Prostate gland (tissue), 2 donors: ENCODE results near the gene IGF2BP2. TPM values are rescaled to one million over a fixed set of nuclear protein-coding genes. Genes with fewer than 3 reads are reported as not detected.

Experiments used
- DNase-seq: peaks from one replicate; pipeline ENCODE4 v3.0.0-alpha.2; 2019; ENCODE audit warnings: low spot score
- H3K27ac ChIP-seq, 2 donors: fragments of 200-600 bp; sonication (generic); 2 replicates each; pipeline ENCODE4 v1.5.1; 2017 to 2019
- H3K27me3 ChIP-seq: fragments of 200-600 bp; sonication (generic); replicated peaks from 2 replicates; pipeline ENCODE4 v1.5.1; 2019; ENCODE audit not compliant: insufficient read depth
- H3K36me3 ChIP-seq, 2 donors: fragments of 200-600 bp; sonication (generic); 1 replicate in 1 of 2; 2 replicates in 1 of 2; pipeline versions ENCODE4 v1.5.1 to v1.8.1; 2017 to 2019
- H3K4me1 ChIP-seq: fragments of 200-600 bp; sonication (generic); replicated peaks from 2 replicates; pipeline ENCODE4 v1.5.1; 2019
- H3K4me3 ChIP-seq, 2 donors: fragments of 200-600 bp; sonication (generic); 2 replicates each; pipeline ENCODE4 v1.5.1; 2017 to 2019
- H3K9me3 ChIP-seq: fragments of 200-600 bp; sonication (generic); 2 replicates; pipeline ENCODE4 v1.5.1; 2017
- CTCF ChIP-seq, 4 experiments: fragments of 200-600 bp in 2 of 4; fragments of 450-650 bp in 2 of 4; sonication (generic) in 2 of 4; IDR thresholded peaks; 1 replicate in 3 of 4; 2 replicates in 1 of 4; pipeline ENCODE4 v1.5.1; 2016 to 2019; ENCODE audit warnings: antibody characterized with exemption in 4 of 4, mild to moderate bottlenecking in 2 of 4, moderate library complexity in 2 of 4
- POLR2A ChIP-seq: fragments of 450-650 bp; IDR thresholded peaks from one replicate; pipeline ENCODE4 v1.6.1; 2016; ENCODE audit warnings: antibody characterized with exemption, mild to moderate bottlenecking
- POLR2AphosphoS5 ChIP-seq: sonication (generic); formaldehyde crosslinking; IDR thresholded peaks from one replicate; pipeline ENCODE4 v1.6.1; 2017; ENCODE audit warnings: antibody characterized with exemption
- WGBS: methylation state at CpG from one replicate; pipeline ENCODE4 v1.1.5; 2018; 5-methylcytosine and 5-hydroxymethylcytosine counted together
- intact Hi-C: fragments of 100-400 bp; cut with DNase I; formaldehyde crosslinking; loops from one replicate; pipeline ENCODE4 v1.14.2; 2022
- total RNA-seq, 2 donors: library from RNA; depleted of rRNA; stranded (reverse); fragments of >200 nt; gene quantifications; one replicate each; pipeline ENCODE4 v1.1.0, GENCODE V29; 2016

The IGF2BP2 gene
- total RNA-seq, 2 donors from 2014 or later: 1.2 to 8.8 TPM

- no peaks in the 10 kb centered on the region for H3K27me3 ChIP-seq
- H3K4me3 ChIP-seq: no peak overlapping the region
- no peaks in the 10 kb centered on the region for H3K36me3 ChIP-seq
- H3K27ac ChIP-seq: no peak overlapping the region
- H3K4me1 ChIP-seq: no peaks in the 10 kb centered on the region
- WGBS: 92% methylated on average over 5 of the region's 5 CpGs
- TF ChIP-seq POLR2A (no peak), CTCF (IDR thresholded peaks at IDR 0.05) (no peak), POLR2AphosphoS5 (no peak)
- DNase-seq: no peak
- intact Hi-C loops: no loop called here
- no peaks in the 10 kb centered on the region for H3K9me3 ChIP-seq
These were observed 5.4 kb upstream of the IGF2BP2 start for GRCh38 chr3:185830018-185830797.

GRCh38 chr3:185828755-185829154 is 3.9 kb upstream of the IGF2BP2 start:
- no peak overlapping the region for H3K4me3 ChIP-seq
- WGBS: 98% methylated on average over 3 of the region's 3 CpGs
- H3K27ac ChIP-seq: no peak overlapping the region
- no peaks in the 10 kb centered on the region for H3K9me3 ChIP-seq
- H3K27me3 ChIP-seq: no peaks in the 10 kb centered on the region
- DNase-seq: no peak
- intact Hi-C loops: no loop called here
- TF ChIP-seq POLR2A (no peak), POLR2AphosphoS5 (no peak), CTCF (IDR thresholded peaks at IDR 0.05) (no peak)
- H3K4me1 ChIP-seq: no peaks in the 10 kb centered on the region
- no peaks in the 10 kb centered on the region for H3K36me3 ChIP-seq

GRCh38 chr3:185827595-185828344 is 2.9 kb upstream of the IGF2BP2 start:
- no peaks in the 10 kb centered on the region for H3K9me3 ChIP-seq
- no peak for TF ChIP-seq POLR2A
- no peak for TF ChIP-seq CTCF (IDR thresholded peaks at IDR 0.05)
- TF ChIP-seq POLR2AphosphoS5: no peak
- no peaks in the 10 kb centered on the region for H3K4me1 ChIP-seq
- intact Hi-C loops: no loop called here
- no peak for DNase-seq
- no peak overlapping the region for H3K4me3 ChIP-seq
- 96% methylated on average over 10 of the region's 10 CpGs for WGBS
- H3K36me3 ChIP-seq: no peaks in the 10 kb centered on the region
- no peak overlapping the region for H3K27ac ChIP-seq
- no peaks in the 10 kb centered on the region for H3K27me3 ChIP-seq

- TF ChIP-seq POLR2AphosphoS5 (no peak), POLR2A (no peak), CTCF (IDR thresholded peaks at IDR 0.05) (peak in 1 of 4 experiments; percentile 13)
- peak overlapping the region; percentile 40 to 49 for H3K4me3 ChIP-seq
- no peaks in the 10 kb centered on the region for H3K4me1 ChIP-seq
- peak; percentile 23 for DNase-seq
- no peaks in the 10 kb centered on the region for H3K9me3 ChIP-seq
- WGBS: 3% methylated on average over 72 of the region's 90 CpGs
- intact Hi-C loops: no loop called here
- H3K27ac ChIP-seq: peak overlapping the region in 1 of 2 donors; percentile 10
- H3K36me3 ChIP-seq: no peaks in the 10 kb centered on the region
- no peaks in the 10 kb centered on the region for H3K27me3 ChIP-seq
These were observed 1.0 kb upstream of the IGF2BP2 start for GRCh38 chr3:185825639-185826481.
